Measurements from ENCODE around the gene ZNF512B.

Gene ZNF512B

DNA sequence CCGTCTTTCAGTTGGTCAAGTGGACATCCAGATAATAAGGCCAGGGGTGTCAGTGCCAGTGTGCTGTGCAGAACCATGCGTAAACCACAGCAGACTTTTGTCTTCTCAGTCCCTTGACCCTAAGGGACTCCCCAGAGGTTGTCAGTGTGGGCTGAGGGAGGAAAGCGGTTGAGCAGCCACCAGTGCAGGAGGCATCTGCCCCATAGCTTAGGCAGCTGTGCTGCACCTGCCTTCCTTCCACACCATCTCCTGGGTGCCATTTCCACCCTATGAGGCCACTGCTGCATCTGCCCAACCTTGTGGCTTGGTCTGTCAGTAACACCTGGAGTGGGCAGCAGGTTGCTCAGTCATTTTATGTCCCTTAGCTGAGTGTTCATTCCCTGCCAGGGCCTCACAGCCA lies 37.2 kb upstream of the ZNF512B start:
- TF ChIP-seq, protein P1, sequence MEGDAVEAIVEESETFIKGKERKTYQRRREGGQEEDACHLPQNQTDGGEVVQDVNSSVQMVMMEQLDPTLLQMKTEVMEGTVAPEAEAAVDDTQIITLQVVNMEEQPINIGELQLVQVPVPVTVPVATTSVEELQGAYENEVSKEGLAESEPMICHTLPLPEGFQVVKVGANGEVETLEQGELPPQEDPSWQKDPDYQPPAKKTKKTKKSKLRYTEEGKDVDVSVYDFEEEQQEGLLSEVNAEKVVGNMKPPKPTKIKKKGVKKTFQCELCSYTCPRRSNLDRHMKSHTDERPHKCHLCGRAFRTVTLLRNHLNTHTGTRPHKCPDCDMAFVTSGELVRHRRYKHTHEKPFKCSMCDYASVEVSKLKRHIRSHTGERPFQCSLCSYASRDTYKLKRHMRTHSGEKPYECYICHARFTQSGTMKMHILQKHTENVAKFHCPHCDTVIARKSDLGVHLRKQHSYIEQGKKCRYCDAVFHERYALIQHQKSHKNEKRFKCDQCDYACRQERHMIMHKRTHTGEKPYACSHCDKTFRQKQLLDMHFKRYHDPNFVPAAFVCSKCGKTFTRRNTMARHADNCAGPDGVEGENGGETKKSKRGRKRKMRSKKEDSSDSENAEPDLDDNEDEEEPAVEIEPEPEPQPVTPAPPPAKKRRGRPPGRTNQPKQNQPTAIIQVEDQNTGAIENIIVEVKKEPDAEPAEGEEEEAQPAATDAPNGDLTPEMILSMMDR (IDR thresholded peaks at IDR 0.05; ENCODE audit: borderline replicate concordance, insufficient read depth, low read depth, low read length), result no peak
- no peak overlapping the region for H3K4me3 ChIP-seq (ENCODE audit: low read depth, low read length)

DNA sequence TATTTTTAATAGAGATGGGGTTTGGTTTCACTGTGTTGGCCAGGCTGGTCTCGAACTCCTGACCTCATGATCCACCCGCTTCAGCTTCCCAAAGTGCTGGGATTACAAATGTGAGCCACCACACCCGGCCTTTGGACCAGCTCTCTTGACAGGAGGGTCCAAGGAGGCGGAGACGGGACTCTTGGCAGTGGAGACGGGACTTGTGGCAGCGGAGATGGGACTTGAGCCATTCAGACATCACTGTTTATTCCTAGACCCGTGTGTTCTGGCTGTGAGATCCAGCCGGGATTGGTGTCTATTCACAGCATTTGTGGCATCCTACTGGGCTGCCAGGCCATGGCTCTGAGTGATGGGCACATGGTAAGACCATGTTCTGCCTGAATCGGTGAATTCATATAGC lies 36.8 kb upstream of the ZNF512B start:
- TF ChIP-seq, protein P1 (IDR thresholded peaks at IDR 0.05; ENCODE audit: borderline replicate concordance, insufficient read depth, low read depth, low read length), result no peak
- H3K4me3 ChIP-seq (ENCODE audit: low read depth, low read length), result no peak overlapping the region

DNA sequence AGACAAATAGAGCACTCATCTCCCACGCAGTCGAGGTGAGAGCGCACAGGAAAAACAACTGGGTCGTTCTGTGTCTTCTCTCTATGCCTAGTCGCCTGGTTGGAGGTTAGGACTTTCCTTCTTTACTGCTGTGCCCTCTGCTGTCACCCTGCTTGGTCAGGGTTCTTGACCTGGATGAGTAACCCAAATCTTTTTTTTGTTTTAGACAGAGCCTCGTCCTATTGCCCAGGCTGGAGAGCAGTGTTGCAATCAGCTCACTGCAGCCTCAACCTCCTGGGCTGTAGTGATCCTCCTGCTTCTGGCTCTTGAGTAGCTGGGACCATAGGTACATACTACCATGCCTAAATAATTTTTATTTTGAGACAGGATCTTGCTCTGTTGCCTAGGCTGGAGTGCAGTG lies 35.7 kb upstream of the ZNF512B start:
- TF ChIP-seq, protein P1 (IDR thresholded peaks at IDR 0.05; ENCODE audit: borderline replicate concordance, insufficient read depth, low read depth, low read length), result no peak

DNA sequence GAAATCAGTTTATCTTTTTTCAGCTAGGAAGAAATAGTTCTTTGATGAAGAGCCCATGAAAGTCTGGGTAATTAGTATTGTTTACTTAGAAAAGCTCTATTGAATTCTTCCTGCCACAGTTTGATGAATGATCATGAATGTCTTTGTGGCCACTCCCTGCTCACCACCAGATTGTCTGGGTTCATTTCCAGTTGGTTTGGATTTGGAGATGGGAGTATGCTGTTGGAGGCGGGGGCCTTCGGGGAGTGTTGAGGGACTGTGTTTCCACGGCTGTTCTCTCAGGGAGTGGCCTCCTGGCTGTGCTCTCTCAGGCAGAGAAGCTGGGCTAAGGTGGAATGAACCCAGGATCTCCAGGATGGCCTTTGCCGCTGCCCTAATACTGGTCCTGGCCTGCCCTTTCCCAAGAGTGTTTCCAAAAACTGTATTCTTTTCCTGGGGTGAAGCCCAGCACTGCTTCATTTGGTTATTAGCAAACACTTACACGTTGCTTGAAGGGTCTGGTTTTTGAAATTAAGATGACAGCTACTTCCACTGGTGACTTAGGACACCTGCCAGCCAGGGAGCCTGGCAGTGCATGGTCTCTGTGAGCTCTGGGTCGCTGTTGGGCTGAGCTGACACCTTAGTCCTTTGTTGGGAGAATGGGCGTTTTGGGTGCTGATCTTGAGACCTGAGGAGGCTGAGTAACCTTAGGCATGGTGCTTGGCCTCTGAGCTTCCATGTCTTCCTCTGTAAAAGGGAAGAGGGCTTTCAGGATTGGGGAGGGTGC lies 34.4 kb upstream of the ZNF512B start:
- no peak overlapping the region for H3K4me3 ChIP-seq (ENCODE audit: low read depth, low read length)
- TF ChIP-seq, protein P1 (IDR thresholded peaks at IDR 0.05; ENCODE audit: borderline replicate concordance, insufficient read depth, low read depth, low read length), result no peak

More for the DNA sequence above, 35.7 kb upstream of the ZNF512B start:
- no peak overlapping the region for H3K4me3 ChIP-seq (ENCODE audit: low read depth, low read length)

DNA sequence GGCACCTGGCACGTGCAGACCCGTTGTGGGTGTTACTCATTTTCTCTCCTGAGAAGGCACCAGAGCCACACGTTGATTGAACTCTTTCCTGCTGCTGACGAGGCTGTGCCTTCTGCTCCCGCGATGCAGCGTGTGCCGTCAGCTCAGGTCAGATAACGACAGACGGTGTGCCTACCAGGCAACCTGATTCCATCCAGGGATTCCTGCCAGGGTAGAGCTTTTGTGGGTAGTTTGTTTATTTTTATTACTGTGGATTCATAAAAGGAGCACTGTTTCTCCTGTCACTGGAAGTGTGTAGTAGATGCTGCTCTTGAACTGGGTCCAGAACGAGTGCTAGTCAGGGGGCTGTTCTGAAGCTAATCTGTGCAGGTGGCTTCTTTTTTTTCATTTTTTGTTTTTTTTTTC lies 31.9 kb upstream of the ZNF512B start:
- no peak overlapping the region for H3K4me3 ChIP-seq (ENCODE audit: low read depth, low read length)
- TF ChIP-seq, protein P1 (IDR thresholded peaks at IDR 0.05; ENCODE audit: borderline replicate concordance, insufficient read depth, low read depth, low read length), result no peak

DNA sequence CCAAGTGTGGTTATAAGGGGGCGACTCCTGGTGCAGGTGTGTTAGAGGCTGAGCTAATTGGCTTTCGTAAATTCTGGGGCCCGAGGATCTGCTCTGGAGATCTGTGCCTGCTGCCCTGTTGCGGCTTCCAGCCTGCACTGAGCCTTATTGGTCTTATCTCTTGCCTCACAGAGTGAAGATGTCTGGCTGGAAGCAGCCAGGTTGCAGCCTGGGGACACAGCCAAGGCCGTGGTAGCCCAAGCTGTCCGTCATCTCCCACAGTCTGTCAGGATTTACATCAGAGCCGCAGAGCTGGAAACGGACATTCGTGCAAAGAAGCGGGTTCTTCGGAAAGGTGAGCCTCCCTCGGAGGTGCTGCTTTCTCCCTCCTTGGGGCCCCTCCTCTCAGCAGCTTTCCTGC lies 31.2 kb upstream of the ZNF512B start:
- no peak overlapping the region for H3K4me3 ChIP-seq (ENCODE audit: low read depth, low read length)

DNA sequence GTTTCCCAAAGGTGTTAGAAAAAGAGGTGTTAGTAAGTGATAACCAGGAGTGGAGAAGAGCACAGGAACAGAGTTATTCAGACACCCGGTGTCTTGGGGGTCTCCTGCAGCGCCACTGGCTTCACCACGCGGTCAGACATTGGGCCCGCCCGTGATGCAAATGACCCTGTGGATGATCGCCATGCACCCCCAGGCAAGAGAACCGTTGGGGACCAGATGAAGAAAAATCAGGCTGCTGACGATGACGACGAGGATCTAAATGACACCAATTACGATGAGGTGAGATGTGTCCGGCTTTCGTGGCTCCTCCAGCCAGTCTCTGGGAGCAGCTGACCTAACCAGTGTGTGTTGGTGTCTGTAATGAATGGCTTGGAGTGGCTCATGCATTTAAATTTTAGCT lies 13.2 kb upstream of the ZNF512B start:
- no peak overlapping the region for H3K4me3 ChIP-seq (ENCODE audit: low read depth, low read length)
- TF ChIP-seq, protein P1 (IDR thresholded peaks at IDR 0.05; ENCODE audit: borderline replicate concordance, insufficient read depth, low read depth, low read length), result no peak

More for the DNA sequence above, 31.2 kb upstream of the ZNF512B start:
- TF ChIP-seq, protein P1 (IDR thresholded peaks at IDR 0.05; ENCODE audit: borderline replicate concordance, insufficient read depth, low read depth, low read length), result no peak
